SKM-1 (cell line): ENCODE measurements around the gene CCDC134.
"Not testable (repeated sequence)": the region's sequence is repeated elsewhere in the genome, so short reads cannot be mapped to it uniquely, and the experiment has no call there.

Source experiments
- DNase-seq: peaks from one replicate; lab custom pipeline; 2025; ENCODE audit not compliant: unreplicated experiment; lab: John Stamatoyannopoulos, UW

CCDC134 gene

GRCh38 chr22:41822317-41823057 lies 22.0 kb downstream of the CCDC134 start:
- no peak for DNase-seq

GRCh38 chr22:41823797-41824196 lies 23.3 kb downstream of the CCDC134 start:
- no peak for DNase-seq

GRCh38 chr22:41825376-41825775 lies 24.9 kb downstream of the CCDC134 start:
- DNase-seq: no peak

GRCh38 chr22:41826021-41826420 lies 25.5 kb downstream of the CCDC134 start:
- no peak for DNase-seq

GRCh38 chr22:41826430-41827383 lies 26.2 kb downstream of the CCDC134 start:
- no peak for DNase-seq

GRCh38 chr22:41827671-41828070 lies 27.2 kb downstream of the CCDC134 start:
- DNase-seq: no peak

GRCh38 chr22:41828516-41828915 lies 28.0 kb downstream of the CCDC134 start:
- no peak for DNase-seq

- no peak for DNase-seq
Measured at GRCh38 chr22:41830174-41830573, 29.7 kb downstream of the CCDC134 start.

GRCh38 chr22:41831383-41831782 lies 30.9 kb downstream of the CCDC134 start:
- no peak for DNase-seq

GRCh38 chr22:41831828-41832552 lies 31.5 kb downstream of the CCDC134 start:
- no peak for DNase-seq

GRCh38 chr22:41832553-41833368 lies 32.3 kb downstream of the CCDC134 start, which contains the start of gene SREBF2:
Gene SREBF2 (plus strand): TSS chr22:41833105. CDS start chr22:41833271, 166 bp downstream.
- peak; percentile 98 for DNase-seq

GRCh38 chr22:41833369-41834004 lies 33.0 kb downstream of the CCDC134 start:
- DNase-seq: no peak

GRCh38 chr22:41834005-41834944 lies 33.8 kb downstream of the CCDC134 start:
- DNase-seq: no peak

GRCh38 chr22:41835462-41835861 lies 35.0 kb downstream of the CCDC134 start:
- not testable (repeated sequence) for DNase-seq

- no peak for DNase-seq
Measured at GRCh38 chr22:41836551-41836950, 36.1 kb downstream of the CCDC134 start.

- DNase-seq: no peak
Measured at GRCh38 chr22:41838842-41839618, 38.6 kb downstream of the CCDC134 start.

GRCh38 chr22:41840216-41840615 lies 39.7 kb downstream of the CCDC134 start:
- DNase-seq: no peak

GRCh38 chr22:41841085-41841712 lies 40.7 kb downstream of the CCDC134 start:
- DNase-seq: no peak
